Trophoblast cell (in vitro differentiated cells and primary cell): ENCODE results near the gene IP6K3.
A peak's percentile ranks its signal among the peaks of the same experiment; 100 is the strongest.

Source experiments
- DNase-seq, 2 donors: peaks; one replicate each; pipeline ENCODE4 v3.0.0-alpha.2; 2016
- H2AFZ ChIP-seq: 2 replicates; pipeline ENCODE4 v1.6.1; 2013; ENCODE audit warnings: low read length, moderate library complexity, mild to moderate bottlenecking; ENCODE audit not compliant: insufficient read depth, poor library complexity
- H2AK5ac ChIP-seq: 2 replicates; pipeline ENCODE4 v1.6.1; 2013; ENCODE audit warnings: mild to moderate bottlenecking, low read length
- H2BK120ac ChIP-seq: 2 replicates; pipeline ENCODE4 v1.6.1; 2013; ENCODE audit warnings: low read length, mild to moderate bottlenecking, moderate library complexity; ENCODE audit not compliant: insufficient read depth, poor library complexity
- H2BK12ac ChIP-seq: 2 replicates; pipeline ENCODE4 v1.6.1; 2013; ENCODE audit warnings: mild to moderate bottlenecking, low read length, moderate library complexity
- H2BK5ac ChIP-seq: 2 replicates; pipeline ENCODE4 v1.6.1; 2013; ENCODE audit warnings: low read length, low read depth, moderate library complexity, mild to moderate bottlenecking; ENCODE audit not compliant: poor library complexity
- H3K14ac ChIP-seq: 2 replicates; pipeline ENCODE4 v1.6.1; 2013; ENCODE audit warnings: mild to moderate bottlenecking, low read length
- H3K18ac ChIP-seq: 2 replicates; pipeline ENCODE4 v1.6.1; 2013; ENCODE audit warnings: mild to moderate bottlenecking, low read length
- H3K23ac ChIP-seq: 2 replicates; pipeline ENCODE4 v1.6.1; 2013; ENCODE audit warnings: low read length
- H3K27ac ChIP-seq: 2 replicates; pipeline ENCODE4 v1.5.1; 2013; ENCODE audit warnings: low read depth, mild to moderate bottlenecking, inconsistent platforms, low read length, moderate library complexity
- H3K27me3 ChIP-seq: 2 replicates; pipeline ENCODE4 v1.6.1; 2013; ENCODE audit warnings: inconsistent platforms, mild to moderate bottlenecking, low read length, moderate library complexity; ENCODE audit not compliant: insufficient read depth
- H3K36me3 ChIP-seq, 2 experiments: 1 replicate in 1 of 2; 2 replicates in 1 of 2; pipeline ENCODE4 v1.6.1; 2013; ENCODE audit warnings: low read length in 2 of 2, mild to moderate bottlenecking in 2 of 2, moderate library complexity in 1 of 2; ENCODE audit not compliant: insufficient read depth in 2 of 2, control insufficient read depth in 1 of 2
- H3K4ac ChIP-seq: 2 replicates; pipeline ENCODE4 v1.6.1; 2013; ENCODE audit warnings: low read depth, mild to moderate bottlenecking, low read length, moderate library complexity
- H3K4me1 ChIP-seq, 2 experiments: 1 replicate in 1 of 2; 2 replicates in 1 of 2; pipeline ENCODE4 v1.6.1; 2013; ENCODE audit warnings: low read length in 2 of 2, mild to moderate bottlenecking in 2 of 2, moderate library complexity in 1 of 2; ENCODE audit not compliant: insufficient read depth in 2 of 2, control insufficient read depth in 1 of 2
- H3K4me2 ChIP-seq: 2 replicates; pipeline ENCODE4 v1.6.1; 2013; ENCODE audit warnings: inconsistent platforms, mild to moderate bottlenecking, low read length, moderate library complexity
- H3K4me3 ChIP-seq: 2 replicates; pipeline ENCODE4 v1.5.1; 2013; ENCODE audit warnings: mild to moderate bottlenecking, low read depth, low read length, inconsistent platforms
- H3K79me1 ChIP-seq: one replicate; pipeline ENCODE4 v1.6.1; 2013; ENCODE audit warnings: low read length
- H3K79me2 ChIP-seq: 2 replicates; pipeline ENCODE4 v1.6.1; 2013; ENCODE audit warnings: low read length, mild to moderate bottlenecking; ENCODE audit not compliant: control insufficient read depth, insufficient read depth, poor library complexity
- H3K9ac ChIP-seq: 2 replicates; pipeline ENCODE4 v1.6.1; 2013; ENCODE audit warnings: mild to moderate bottlenecking, low read length
- H3K9me3 ChIP-seq: 2 replicates; pipeline ENCODE4 v1.6.1; 2013; ENCODE audit warnings: low read depth, mild to moderate bottlenecking, control low read depth, inconsistent platforms, low read length; ENCODE audit not compliant: insufficient read depth
- H4K12ac ChIP-seq: 2 replicates; pipeline ENCODE4 v1.6.1; 2013; ENCODE audit warnings: low read depth, mild to moderate bottlenecking, low read length, moderate library complexity
- H4K8ac ChIP-seq: 2 replicates; pipeline ENCODE4 v1.6.1; 2013; ENCODE audit warnings: low read depth, mild to moderate bottlenecking, low read length, moderate library complexity
- H4K91ac ChIP-seq: one replicate; pipeline ENCODE4 v1.6.1; 2013; ENCODE audit warnings: low read depth, mild to moderate bottlenecking, low read length, moderate library complexity
- WGBS: extraction: QIAGEN DNeasy Blood & Tissue Kit; methylation state at CpG from one replicate; pipeline ENCODE4 v1.1.7; 2013; ENCODE audit warnings: missing lambda C conversion rate; ENCODE audit not compliant: insufficient read length, insufficient coverage; ENCODE audit errors: extremely low coverage; 5-methylcytosine and 5-hydroxymethylcytosine counted together

IP6K3 gene

GRCh38 chr6:33761581-33761921 lies 14.8 kb upstream of the IP6K3 start:
- Histone ChIP-seq H3K9ac (no peak overlapping the region), H2BK120ac (no peak overlapping the region), H2BK12ac (no peak overlapping the region), H3K36me3 (no peaks in the 10 kb centered on the region), H3K4ac (no peak overlapping the region), H2AFZ (no peak overlapping the region), H3K14ac (no peak overlapping the region), H3K18ac (no peak overlapping the region), H2BK5ac (no peak overlapping the region), H4K12ac (no peak overlapping the region), H3K27ac (no peak overlapping the region), H3K79me2 (no peaks in the 10 kb centered on the region), H3K79me1 (no peaks in the 10 kb centered on the region), H3K23ac (no peak overlapping the region), H3K4me3 (no peak overlapping the region), H3K27me3 (no peaks in the 10 kb centered on the region), H3K4me2 (no peak overlapping the region), H3K4me1 (peaks cover 0 to 2% of the 10 kb centered on the region in 2 experiments), H2AK5ac (no peak overlapping the region), H4K91ac (no peak overlapping the region), H3K9me3 (no peaks in the 10 kb centered on the region), H4K8ac (no peak overlapping the region)
- no CpG with 5 or more reads among the region's 2 CpGs for WGBS
- no peak for DNase-seq

GRCh38 chr6:33759887-33760629 lies 13.4 kb upstream of the IP6K3 start:
- Histone ChIP-seq H3K36me3 (no peaks in the 10 kb centered on the region), H3K27ac (no peak overlapping the region), H3K23ac (no peak overlapping the region), H3K27me3 (no peaks in the 10 kb centered on the region), H3K4me2 (no peak overlapping the region), H4K12ac (no peak overlapping the region), H2BK12ac (no peak overlapping the region), H3K4me1 (peaks cover 0 to 2% of the 10 kb centered on the region in 2 experiments), H3K79me2 (no peaks in the 10 kb centered on the region), H2AFZ (no peak overlapping the region), H3K18ac (no peak overlapping the region), H4K91ac (no peak overlapping the region), H3K4ac (no peak overlapping the region), H3K14ac (no peak overlapping the region), H2AK5ac (no peak overlapping the region), H2BK5ac (no peak overlapping the region), H3K4me3 (no peak overlapping the region), H4K8ac (no peak overlapping the region), H3K9me3 (no peaks in the 10 kb centered on the region), H3K79me1 (no peaks in the 10 kb centered on the region), H3K9ac (no peak overlapping the region), H2BK120ac (no peak overlapping the region)
- DNase-seq, result no peak
- WGBS, result no CpG with 5 or more reads among the region's 9 CpGs

GRCh38 chr6:33758815-33759216 lies 12.1 kb upstream of the IP6K3 start:
- Histone ChIP-seq H4K91ac (no peak overlapping the region), H3K79me1 (no peaks in the 10 kb centered on the region), H3K9ac (no peak overlapping the region), H3K4me2 (no peak overlapping the region), H4K8ac (no peak overlapping the region), H3K36me3 (no peaks in the 10 kb centered on the region), H3K4me1 (peaks cover 0 to 2% of the 10 kb centered on the region in 2 experiments), H3K4me3 (no peak overlapping the region), H3K23ac (no peak overlapping the region), H2BK12ac (no peak overlapping the region), H3K79me2 (no peaks in the 10 kb centered on the region), H3K18ac (no peak overlapping the region), H3K14ac (no peak overlapping the region), H2BK5ac (no peak overlapping the region), H2AK5ac (no peak overlapping the region), H2BK120ac (no peak overlapping the region), H3K27ac (no peak overlapping the region), H4K12ac (no peak overlapping the region), H3K27me3 (no peaks in the 10 kb centered on the region), H3K4ac (no peak overlapping the region), H3K9me3 (no peaks in the 10 kb centered on the region), H2AFZ (no peak overlapping the region)
- no CpG with 5 or more reads among the region's 7 CpGs for WGBS
- no peak for DNase-seq

- Histone ChIP-seq H2BK12ac (no peak overlapping the region), H3K23ac (no peak overlapping the region), H3K36me3 (no peaks in the 10 kb centered on the region), H4K91ac (peak overlapping the region; percentile 3), H2AK5ac (no peak overlapping the region), H3K79me2 (no peaks in the 10 kb centered on the region), H4K8ac (no peak overlapping the region), H3K79me1 (no peaks in the 10 kb centered on the region), H3K4ac (no peak overlapping the region), H3K4me3 (no peak overlapping the region), H3K4me2 (no peak overlapping the region), H2BK5ac (no peak overlapping the region), H3K9ac (no peak overlapping the region), H2AFZ (no peak overlapping the region), H2BK120ac (no peak overlapping the region), H3K18ac (no peak overlapping the region), H4K12ac (no peak overlapping the region), H3K27me3 (no peaks in the 10 kb centered on the region), H3K9me3 (no peaks in the 10 kb centered on the region), H3K27ac (no peak overlapping the region), H3K14ac (no peak overlapping the region), H3K4me1 (peaks cover 0 to 2% of the 10 kb centered on the region in 2 experiments)
- DNase-seq, result peak in 1 of 2 donors; percentile 22
- WGBS, result no CpG with 5 or more reads among the region's 10 CpGs
These were observed 11.2 kb upstream of the IP6K3 start for GRCh38 chr6:33757906-33758305.
